HG02610 (cell line): ENCODE results near the gene ALDOB.
"Not testable (repeated sequence)": the region's sequence is repeated elsewhere in the genome, so short reads cannot be mapped to it uniquely, and the experiment has no call there.

Experiments
- ATAC-seq: cut with Tn5 transposase; IDR thresholded peaks from one replicate; pipeline ENCODE4 v1.9.1; 2021; ENCODE audit warnings: mild to moderate bottlenecking, moderate library complexity; ENCODE audit not compliant: unreplicated experiment

The ALDOB gene

GRCh38 chr9:101388507-101388993 is 47.0 kb downstream of the ALDOB start:
- ATAC-seq = no peak

GRCh38 chr9:101387871-101388506 is 47.6 kb downstream of the ALDOB start:
- peak; percentile 74 for ATAC-seq

- ATAC-seq = not testable (repeated sequence)
These were observed 50.6 kb downstream of the ALDOB start, which contains the start of gene BAAT for GRCh38 chr9:101384873-101385536. Gene BAAT, minus strand, starts transcription at chr9:101385006. Its CDS starts 13,602 bp downstream, at chr9:101371404.

GRCh38 chr9:101383361-101383760 is 52.2 kb downstream of the ALDOB start:
- ATAC-seq = no peak

- no peak for ATAC-seq
These were observed 53.7 kb downstream of the ALDOB start for GRCh38 chr9:101381833-101382342.

- ATAC-seq = no peak
These were observed 54.5 kb downstream of the ALDOB start for GRCh38 chr9:101381118-101381517.

- ATAC-seq = no peak
These were observed 55.3 kb downstream of the ALDOB start for GRCh38 chr9:101380295-101380694.

GRCh38 chr9:101376111-101376848 is 59.3 kb downstream of the ALDOB start:
- ATAC-seq = no peak

- ATAC-seq = no peak
These were observed 60.0 kb downstream of the ALDOB start for GRCh38 chr9:101375546-101375945.

GRCh38 chr9:101372327-101373118 is 63.1 kb downstream of the ALDOB start:
- ATAC-seq = no peak

GRCh38 chr9:101371813-101372212 is 63.8 kb downstream of the ALDOB start:
- no peak for ATAC-seq
